Measurements from ENCODE around the gene C20orf173. TPM values are rescaled to one million over a fixed set of nuclear protein-coding genes. Genes with fewer than 3 reads are reported as not detected.
A peak's percentile ranks its signal among the peaks of the same experiment; 100 is the strongest.

C20orf173 gene
- total RNA-seq, 3 donors from 2014 or later (not counting 1 experiment from before 2014, with no cell fraction given), result not detected

GRCh38 chr20:35508493-35509218 lies 20.8 kb downstream of the C20orf173 start:
- Mint-ChIP-seq H3K4me3 (no peak overlapping the region), H3K27ac (no peak overlapping the region), H3K4me1 (peaks cover 33 to 40% of the 10 kb centered on the region in 2 donors), H3K36me3 (peaks cover under 1% of the 10 kb centered on the region), H3K27me3 (ENCODE audit: low read depth in 2 of 2) (no peaks in the 10 kb centered on the region), H3K9me3 (no peaks in the 10 kb centered on the region)
- 83% methylated on average over 10 of the region's 10 CpGs for WGBS (ENCODE audit: insufficient coverage)
- no peak for TF ChIP-seq CTCF (IDR thresholded peaks at IDR 0.05)
- Histone ChIP-seq H3K27ac (ENCODE audit: low read length) (no peak overlapping the region), H3K4me3 (ENCODE audit: low read length) (no peak overlapping the region), H3K9me3 (ENCODE audit: control insufficient read depth, insufficient read depth, low read length) (no peaks in the 10 kb centered on the region), H3K36me3 (ENCODE audit: control insufficient read depth, insufficient read depth, low read length) (peaks cover 87% of the 10 kb centered on the region), H3K4me1 (ENCODE audit: control insufficient read depth, insufficient read depth, low read length) (peaks cover 11% of the 10 kb centered on the region), H3K27me3 (ENCODE audit: control insufficient read depth, insufficient read depth, low read length) (no peaks in the 10 kb centered on the region)
- DNase-seq, result no peak
- ATAC-seq, result no peak
- intact Hi-C loops (cut with micrococcal nuclease), result no loop called here

GRCh38 chr20:35506872-35507638 lies 22.4 kb downstream of the C20orf173 start:
- Histone ChIP-seq H3K4me3 (ENCODE audit: low read length) (no peak overlapping the region), H3K36me3 (ENCODE audit: control insufficient read depth, insufficient read depth, low read length) (peaks cover 90% of the 10 kb centered on the region), H3K27ac (ENCODE audit: low read length) (no peak overlapping the region), H3K27me3 (ENCODE audit: control insufficient read depth, insufficient read depth, low read length) (no peaks in the 10 kb centered on the region), H3K4me1 (ENCODE audit: control insufficient read depth, insufficient read depth, low read length) (peaks cover 21% of the 10 kb centered on the region), H3K9me3 (ENCODE audit: control insufficient read depth, insufficient read depth, low read length) (no peaks in the 10 kb centered on the region)
- intact Hi-C loops (cut with micrococcal nuclease), result no loop called here
- Mint-ChIP-seq H3K4me1 (peaks cover 48 to 56% of the 10 kb centered on the region in 2 donors), H3K27ac (peak overlapping the region; percentile 30 to 74), H3K36me3 (peaks cover 16% of the 10 kb centered on the region), H3K4me3 (no peak overlapping the region), H3K9me3 (no peaks in the 10 kb centered on the region), H3K27me3 (ENCODE audit: low read depth in 2 of 2) (no peaks in the 10 kb centered on the region)
- DNase-seq, result no peak
- peak in 1 of 3 donors; percentile 18 for ATAC-seq
- WGBS (ENCODE audit: insufficient coverage), result 78% methylated on average over 6 of the region's 6 CpGs
- no peak for TF ChIP-seq CTCF (IDR thresholded peaks at IDR 0.05)

- ATAC-seq (no peak), DNase-seq (no peak)
- H3K27ac ChIP-seq (ENCODE audit: low read length), result no peak overlapping the region
- no peak for TF ChIP-seq CTCF (IDR thresholded peaks at IDR 0.05)
- Mint-ChIP-seq H3K36me3 (peaks cover 20% of the 10 kb centered on the region), H3K4me3 (no peak overlapping the region), H3K4me1 (peaks cover 51 to 55% of the 10 kb centered on the region in 2 donors), H3K27me3 (ENCODE audit: low read depth in 2 of 2) (no peaks in the 10 kb centered on the region), H3K9me3 (no peaks in the 10 kb centered on the region), H3K27ac (peak overlapping the region; percentile 30 to 74)
- peaks cover 90% of the 10 kb centered on the region for H3K36me3 ChIP-seq (ENCODE audit: control insufficient read depth, insufficient read depth, low read length)
- H3K4me1 ChIP-seq (ENCODE audit: control insufficient read depth, insufficient read depth, low read length), result peaks cover 21% of the 10 kb centered on the region
- no peaks in the 10 kb centered on the region for H3K27me3 ChIP-seq (ENCODE audit: control insufficient read depth, insufficient read depth, low read length)
- H3K9me3 ChIP-seq (ENCODE audit: control insufficient read depth, insufficient read depth, low read length), result no peaks in the 10 kb centered on the region
- WGBS (ENCODE audit: insufficient coverage), result 62% methylated on average over 3 of the region's 3 CpGs
- no peak overlapping the region for H3K4me3 ChIP-seq (ENCODE audit: low read length)
- intact Hi-C loops (cut with micrococcal nuclease), result no loop called here
Measured at GRCh38 chr20:35506179-35506578, 23.3 kb downstream of the C20orf173 start.
